Trophoblast cell (in vitro differentiated cells and primary cell): ENCODE measurements around the gene JAGN1.
A peak's percentile ranks its signal among the peaks of the same experiment; 100 is the strongest.

ENCODE experiments used
- DNase-seq, 2 donors: peaks; one replicate each; pipeline ENCODE4 v3.0.0-alpha.2; 2016
- H2AFZ ChIP-seq: 2 replicates; pipeline ENCODE4 v1.6.1; 2013; ENCODE audit warnings: low read length, moderate library complexity, mild to moderate bottlenecking; ENCODE audit not compliant: insufficient read depth, poor library complexity
- H2AK5ac ChIP-seq: 2 replicates; pipeline ENCODE4 v1.6.1; 2013; ENCODE audit warnings: mild to moderate bottlenecking, low read length
- H2BK120ac ChIP-seq: 2 replicates; pipeline ENCODE4 v1.6.1; 2013; ENCODE audit warnings: low read length, mild to moderate bottlenecking, moderate library complexity; ENCODE audit not compliant: insufficient read depth, poor library complexity
- H2BK12ac ChIP-seq: 2 replicates; pipeline ENCODE4 v1.6.1; 2013; ENCODE audit warnings: mild to moderate bottlenecking, low read length, moderate library complexity
- H2BK5ac ChIP-seq: 2 replicates; pipeline ENCODE4 v1.6.1; 2013; ENCODE audit warnings: low read length, low read depth, moderate library complexity, mild to moderate bottlenecking; ENCODE audit not compliant: poor library complexity
- H3K14ac ChIP-seq: 2 replicates; pipeline ENCODE4 v1.6.1; 2013; ENCODE audit warnings: mild to moderate bottlenecking, low read length
- H3K18ac ChIP-seq: 2 replicates; pipeline ENCODE4 v1.6.1; 2013; ENCODE audit warnings: mild to moderate bottlenecking, low read length
- H3K23ac ChIP-seq: 2 replicates; pipeline ENCODE4 v1.6.1; 2013; ENCODE audit warnings: low read length
- H3K27ac ChIP-seq: 2 replicates; pipeline ENCODE4 v1.5.1; 2013; ENCODE audit warnings: low read depth, mild to moderate bottlenecking, inconsistent platforms, low read length, moderate library complexity
- H3K27me3 ChIP-seq: 2 replicates; pipeline ENCODE4 v1.6.1; 2013; ENCODE audit warnings: inconsistent platforms, mild to moderate bottlenecking, low read length, moderate library complexity; ENCODE audit not compliant: insufficient read depth
- H3K36me3 ChIP-seq, 2 experiments: 1 replicate in 1 of 2; 2 replicates in 1 of 2; pipeline ENCODE4 v1.6.1; 2013; ENCODE audit warnings: low read length in 2 of 2, mild to moderate bottlenecking in 2 of 2, moderate library complexity in 1 of 2; ENCODE audit not compliant: insufficient read depth in 2 of 2, control insufficient read depth in 1 of 2
- H3K4ac ChIP-seq: 2 replicates; pipeline ENCODE4 v1.6.1; 2013; ENCODE audit warnings: low read depth, mild to moderate bottlenecking, low read length, moderate library complexity
- H3K4me1 ChIP-seq, 2 experiments: 1 replicate in 1 of 2; 2 replicates in 1 of 2; pipeline ENCODE4 v1.6.1; 2013; ENCODE audit warnings: low read length in 2 of 2, mild to moderate bottlenecking in 2 of 2, moderate library complexity in 1 of 2; ENCODE audit not compliant: insufficient read depth in 2 of 2, control insufficient read depth in 1 of 2
- H3K4me2 ChIP-seq: 2 replicates; pipeline ENCODE4 v1.6.1; 2013; ENCODE audit warnings: inconsistent platforms, mild to moderate bottlenecking, low read length, moderate library complexity
- H3K4me3 ChIP-seq: 2 replicates; pipeline ENCODE4 v1.5.1; 2013; ENCODE audit warnings: mild to moderate bottlenecking, low read depth, low read length, inconsistent platforms
- H3K79me1 ChIP-seq: one replicate; pipeline ENCODE4 v1.6.1; 2013; ENCODE audit warnings: low read length
- H3K79me2 ChIP-seq: 2 replicates; pipeline ENCODE4 v1.6.1; 2013; ENCODE audit warnings: low read length, mild to moderate bottlenecking; ENCODE audit not compliant: control insufficient read depth, insufficient read depth, poor library complexity
- H3K9ac ChIP-seq: 2 replicates; pipeline ENCODE4 v1.6.1; 2013; ENCODE audit warnings: mild to moderate bottlenecking, low read length
- H3K9me3 ChIP-seq: 2 replicates; pipeline ENCODE4 v1.6.1; 2013; ENCODE audit warnings: low read depth, mild to moderate bottlenecking, control low read depth, inconsistent platforms, low read length; ENCODE audit not compliant: insufficient read depth
- H4K12ac ChIP-seq: 2 replicates; pipeline ENCODE4 v1.6.1; 2013; ENCODE audit warnings: low read depth, mild to moderate bottlenecking, low read length, moderate library complexity
- H4K8ac ChIP-seq: 2 replicates; pipeline ENCODE4 v1.6.1; 2013; ENCODE audit warnings: low read depth, mild to moderate bottlenecking, low read length, moderate library complexity
- H4K91ac ChIP-seq: one replicate; pipeline ENCODE4 v1.6.1; 2013; ENCODE audit warnings: low read depth, mild to moderate bottlenecking, low read length, moderate library complexity
- WGBS: extraction: QIAGEN DNeasy Blood & Tissue Kit; methylation state at CpG from one replicate; pipeline ENCODE4 v1.1.7; 2013; ENCODE audit warnings: missing lambda C conversion rate; ENCODE audit not compliant: insufficient read length, insufficient coverage; ENCODE audit errors: extremely low coverage; 5-methylcytosine and 5-hydroxymethylcytosine counted together

Gene JAGN1

GRCh38 chr3:9918261-9919038, 28.0 kb downstream of the JAGN1 start:
- H2AK5ac ChIP-seq: no peak overlapping the region
- H3K9me3 ChIP-seq: no peaks in the 10 kb centered on the region
- no peak overlapping the region for H3K4me3 ChIP-seq
- H2AFZ ChIP-seq: no peak overlapping the region
- no peak for DNase-seq
- H3K27ac ChIP-seq: no peak overlapping the region
- H3K4ac ChIP-seq: no peak overlapping the region
- H4K8ac ChIP-seq: no peak overlapping the region
- H4K91ac ChIP-seq: no peak overlapping the region
- no peak overlapping the region for H4K12ac ChIP-seq
- H3K23ac ChIP-seq: no peak overlapping the region
- no peak overlapping the region for H2BK120ac ChIP-seq
- no peaks in the 10 kb centered on the region for H3K36me3 ChIP-seq
- peaks cover 17% of the 10 kb centered on the region for H3K79me1 ChIP-seq
- H3K79me2 ChIP-seq: peaks cover 10% of the 10 kb centered on the region
- H3K18ac ChIP-seq: no peak overlapping the region
- H3K27me3 ChIP-seq: no peaks in the 10 kb centered on the region
- H2BK5ac ChIP-seq: no peak overlapping the region
- H3K14ac ChIP-seq: no peak overlapping the region
- no peak overlapping the region for H3K9ac ChIP-seq
- H3K4me1 ChIP-seq: peaks cover 8 to 17% of the 10 kb centered on the region in 2 experiments
- WGBS: no CpG with 5 or more reads among the region's 8 CpGs
- H3K4me2 ChIP-seq: no peak overlapping the region
- H2BK12ac ChIP-seq: no peak overlapping the region

- H2AFZ ChIP-seq: no peak overlapping the region
- peaks cover 10 to 11% of the 10 kb centered on the region in 2 experiments for H3K36me3 ChIP-seq
- no peak overlapping the region for H4K8ac ChIP-seq
- H3K23ac ChIP-seq: no peak overlapping the region
- no peak overlapping the region for H3K4me3 ChIP-seq
- no peak overlapping the region for H2BK120ac ChIP-seq
- DNase-seq: no peak
- H3K4ac ChIP-seq: no peak overlapping the region
- no CpG with 5 or more reads among the region's 23 CpGs for WGBS
- peaks cover 2% of the 10 kb centered on the region for H3K79me2 ChIP-seq
- peaks cover 0 to 3% of the 10 kb centered on the region in 2 experiments for H3K4me1 ChIP-seq
- peaks cover 5% of the 10 kb centered on the region for H3K79me1 ChIP-seq
- no peak overlapping the region for H2BK5ac ChIP-seq
- no peaks in the 10 kb centered on the region for H3K27me3 ChIP-seq
- H2AK5ac ChIP-seq: no peak overlapping the region
- no peak overlapping the region for H2BK12ac ChIP-seq
- H3K27ac ChIP-seq: no peak overlapping the region
- no peak overlapping the region for H3K9ac ChIP-seq
- H3K9me3 ChIP-seq: no peaks in the 10 kb centered on the region
- H3K4me2 ChIP-seq: no peak overlapping the region
- H3K18ac ChIP-seq: no peak overlapping the region
- H3K14ac ChIP-seq: no peak overlapping the region
- no peak overlapping the region for H4K91ac ChIP-seq
- H4K12ac ChIP-seq: no peak overlapping the region
Measured at GRCh38 chr3:9928158-9928557, 37.7 kb downstream of the JAGN1 start.

- no peaks in the 10 kb centered on the region for H3K27me3 ChIP-seq
- no peak overlapping the region for H3K9ac ChIP-seq
- no peak overlapping the region for H3K14ac ChIP-seq
- H3K4me3 ChIP-seq: no peak overlapping the region
- H3K4me1 ChIP-seq: peaks cover 8 to 12% of the 10 kb centered on the region in 2 experiments
- H3K23ac ChIP-seq: no peak overlapping the region
- H4K8ac ChIP-seq: no peak overlapping the region
- peaks cover 4% of the 10 kb centered on the region for H3K79me2 ChIP-seq
- H4K91ac ChIP-seq: no peak overlapping the region
- no CpG with 5 or more reads among the region's 4 CpGs for WGBS
- H3K36me3 ChIP-seq: peaks cover 5 to 7% of the 10 kb centered on the region in 2 experiments
- H3K4ac ChIP-seq: no peak overlapping the region
- no peak overlapping the region for H3K27ac ChIP-seq
- no peak overlapping the region for H2BK120ac ChIP-seq
- H4K12ac ChIP-seq: no peak overlapping the region
- no peak overlapping the region for H3K18ac ChIP-seq
- no peak overlapping the region for H2AK5ac ChIP-seq
- no peak overlapping the region for H2BK12ac ChIP-seq
- H3K9me3 ChIP-seq: no peaks in the 10 kb centered on the region
- H2BK5ac ChIP-seq: no peak overlapping the region
- H2AFZ ChIP-seq: no peak overlapping the region
- no peak for DNase-seq
- H3K4me2 ChIP-seq: no peak overlapping the region
- peaks cover 9% of the 10 kb centered on the region for H3K79me1 ChIP-seq
Measured at GRCh38 chr3:9930804-9931418, 40.5 kb downstream of the JAGN1 start.

GRCh38 chr3:9932535-9932842, 42.1 kb downstream of the JAGN1 start:
- H3K27ac ChIP-seq: no peak overlapping the region
- H3K27me3 ChIP-seq: no peaks in the 10 kb centered on the region
- peaks cover 5 to 8% of the 10 kb centered on the region in 2 experiments for H3K36me3 ChIP-seq
- peaks cover 9% of the 10 kb centered on the region for H3K79me1 ChIP-seq
- no CpG with 5 or more reads among the region's 13 CpGs for WGBS
- H3K4me2 ChIP-seq: peak overlapping the region; percentile 99
- no peak overlapping the region for H3K14ac ChIP-seq
- H3K4me3 ChIP-seq: no peak overlapping the region
- no peak for DNase-seq
- no peak overlapping the region for H3K23ac ChIP-seq
- no peak overlapping the region for H2BK120ac ChIP-seq
- H3K9me3 ChIP-seq: no peaks in the 10 kb centered on the region
- no peak overlapping the region for H3K9ac ChIP-seq
- no peak overlapping the region for H2AK5ac ChIP-seq
- H2BK5ac ChIP-seq: no peak overlapping the region
- H3K18ac ChIP-seq: no peak overlapping the region
- peaks cover 4% of the 10 kb centered on the region for H3K79me2 ChIP-seq
- H3K4me1 ChIP-seq: peaks cover 8 to 12% of the 10 kb centered on the region in 2 experiments
- peak overlapping the region; percentile 68 for H4K12ac ChIP-seq
- H4K8ac ChIP-seq: peak overlapping the region; percentile 47
- H2AFZ ChIP-seq: peak overlapping the region; percentile 69
- no peak overlapping the region for H2BK12ac ChIP-seq
- H3K4ac ChIP-seq: no peak overlapping the region
- no peak overlapping the region for H4K91ac ChIP-seq
